Omental fat pad (tissue), 4 donors: Measurements from ENCODE around the gene DUSP5. TPM values are rescaled to one million over a fixed set of nuclear protein-coding genes. Genes with fewer than 3 reads are reported as not detected.

Source experiments
- ATAC-seq: fragments of 150-250 bp; one replicate; pipeline ENCODE4 v1.9.1; 2016; ENCODE audit warnings: mild to moderate bottlenecking, moderate library complexity; ENCODE audit not compliant: low FRiP score
- DNase-seq: peaks from one replicate; pipeline ENCODE4 v3.0.0-alpha.2; 2019; ENCODE audit warnings: low spot score
- CTCF ChIP-seq, 3 donors: fragments of 450-650 bp; IDR thresholded peaks; one replicate each; pipeline ENCODE4 v1.5.1; 2016 to 2017; ENCODE audit warnings: antibody characterized with exemption in 3 of 3, mild to moderate bottlenecking in 3 of 3, moderate library complexity in 2 of 3
- total RNA-seq, 4 donors: library from RNA; depleted of rRNA; stranded (reverse); fragments of >200 nt; gene quantifications; one replicate each; pipeline ENCODE4 v1.1.0, GENCODE V29; 2016

DUSP5 gene
- total RNA-seq, 4 donors from 2014 or later: 9.2 to 71.4 (median 41.4) TPM

GRCh38 chr10:110496553-110497437 is 912 bp upstream of the DUSP5 start:
- TF ChIP-seq CTCF (IDR thresholded peaks at IDR 0.05): no peak
- no peak for ATAC-seq
- DNase-seq: peak; percentile 34

- TF ChIP-seq CTCF (IDR thresholded peaks at IDR 0.05): no peak
- DNase-seq: no peak
- ATAC-seq: no peak
Measured at GRCh38 chr10:110498087-110498981, 627 bp downstream of the DUSP5 start.

GRCh38 chr10:110498982-110499795 is 1.5 kb downstream of the DUSP5 start:
- ATAC-seq: no peak
- TF ChIP-seq CTCF (IDR thresholded peaks at IDR 0.05): no peak
- DNase-seq: no peak

- DNase-seq (no peak), ATAC-seq (no peak)
- no peak for TF ChIP-seq CTCF (IDR thresholded peaks at IDR 0.05)
Measured at GRCh38 chr10:110499796-110500514, 2.2 kb downstream of the DUSP5 start.

- ATAC-seq (no peak), DNase-seq (no peak)
- TF ChIP-seq CTCF (IDR thresholded peaks at IDR 0.05): no peak
Measured at GRCh38 chr10:110500515-110500905, 2.8 kb downstream of the DUSP5 start.
